Spinal cord (tissue), 4 donors: Measurements from ENCODE around the gene TMEM87A. TPM values are rescaled to one million over a fixed set of nuclear protein-coding genes. Genes with fewer than 3 reads are reported as not detected.

ENCODE experiments used
- polyA plus RNA-seq, 2 donors: library from polyadenylated mRNA; unstranded; fragments of 120-200 nt; gene quantifications; one replicate each; pipeline ENCODE4 v1.2.1, GENCODE V29; 2013; ENCODE audit not compliant: insufficient read length in 2 of 2
- small RNA-seq: library from RNA; depleted of rRNA; stranded (forward); fragments of <200 nt; gene quantifications from one replicate; pipeline ENCODE3, GENCODE V24; 2014; ENCODE audit warnings: low replicate concordance
- total RNA-seq, 2 donors: library from RNA; depleted of rRNA in 1 of 2; stranded (reverse); fragments of 120-200 nt in 1 of 2; fragments of >200 nt in 1 of 2; gene quantifications; one replicate each; pipeline versions ENCODE4 v1.2.3 to v1.2.4, GENCODE V29; 2013 to 2014

TMEM87A gene
- total and polyA plus RNA-seq, 4 donors, result 52.6 to 95.1 (median 58.1) TPM

Small RNAs within 50 kb of the gene (small RNA-seq; reads per million reads assigned to genes)
- gene MIR627, result 0.63 reads per million, percentile 65 among the genes with 10 or more reads in this experiment

Other genes starting within 250 kb of the TMEM87A start
- under 1 TPM; 0.06 to 0.10 TPM for gene PLA2G4D, start 178.9 kb downstream of the TMEM87A start, total RNA-seq
- gene PLA2G4D, start 178.9 kb downstream of the TMEM87A start, polyA plus RNA-seq, result under 1 TPM; 0.10 to 0.26 TPM
- under 1 TPM in 1 of 2 donors, not detected in 1; 0.11 TPM for gene PLA2G4F, start 116.8 kb downstream of the TMEM87A start, total RNA-seq
- under 1 TPM; 0.21 to 0.25 TPM for gene PLA2G4F, start 116.8 kb downstream of the TMEM87A start, polyA plus RNA-seq
- gene VPS39, start 65.1 kb downstream of the TMEM87A start, total RNA-seq, result 10 to 100 TPM; 61.4 to 65.1 TPM
- 10 to 100 TPM; 68.8 to 77.6 TPM for gene VPS39, start 65.1 kb downstream of the TMEM87A start, polyA plus RNA-seq
- gene GANC, start 232 bp downstream of the TMEM87A start, total RNA-seq, result 10 to 100 TPM; 23.1 to 24.8 TPM
- gene GANC, start 232 bp downstream of the TMEM87A start, polyA plus RNA-seq, result 10 to 100 TPM; 19.7 to 20.9 TPM
- gene CAPN3, start 86.1 kb upstream of the TMEM87A start, total RNA-seq, result 10 to 100 TPM; 19.2 to 34.6 TPM
- gene CAPN3, start 86.1 kb upstream of the TMEM87A start, polyA plus RNA-seq, result 10 to 100 TPM; 35.8 to 46.7 TPM
- 10 to 100 TPM; 66.9 to 76.8 TPM for gene ZNF106, start 217.7 kb upstream of the TMEM87A start, total RNA-seq
- gene ZNF106, start 217.7 kb upstream of the TMEM87A start, polyA plus RNA-seq, result 10 to 100 TPM; 29.2 to 34.6 TPM
- gene SNAP23, start 222.2 kb upstream of the TMEM87A start, total RNA-seq, result 10 to 100 TPM; 39.1 to 56.5 TPM
- 10 to 100 TPM; 40.2 to 45.0 TPM for gene SNAP23, start 222.2 kb upstream of the TMEM87A start, polyA plus RNA-seq